Dendritic cell treated with granulocyte-macrophage colony-stimulating factor and Interleukin-4, amounts not matched to agents 40 ng/mL and 50 ng/mL, for 4 days (primary cell): ENCODE results near the gene STARD5.
A peak's percentile ranks its signal among the peaks of the same experiment; 100 is the strongest.
"Not testable (repeated sequence)": the region's sequence is repeated elsewhere in the genome, so short reads cannot be mapped to it uniquely, and the experiment has no call there.

Experiments
- H3K27ac Mint-ChIP-seq: one replicate; pipeline ENCODE4 v1.8.0; 2022; ENCODE audit warnings: mild to moderate bottlenecking, mixed read lengths
- H3K27me3 Mint-ChIP-seq: one replicate; pipeline ENCODE4 v1.8.0; 2022; ENCODE audit warnings: mild to moderate bottlenecking, mixed read lengths
- H3K36me3 Mint-ChIP-seq: one replicate; pipeline ENCODE4 v1.8.0; 2022; ENCODE audit warnings: low read depth, mixed read lengths
- H3K4me1 Mint-ChIP-seq: one replicate; pipeline ENCODE4 v1.8.0; 2022; ENCODE audit warnings: low read depth, mixed read lengths
- H3K4me3 Mint-ChIP-seq: one replicate; pipeline ENCODE4 v1.8.0; 2022; ENCODE audit warnings: mild to moderate bottlenecking, moderate library complexity, mixed read lengths
- H3K9me3 Mint-ChIP-seq: one replicate; pipeline ENCODE4 v1.8.0; 2022; ENCODE audit warnings: mixed read lengths
- intact Hi-C: fragments of 100-400 bp; cut with micrococcal nuclease; formaldehyde crosslinking; loops from one replicate; pipeline ENCODE4 v1.15.0; 2022

The STARD5 gene

GRCh38 chr15:81331600-81331999 is 7.7 kb upstream of the STARD5 start:
- Mint-ChIP-seq H3K4me3 (no peak overlapping the region), H3K27me3 (peaks cover 4% of the 10 kb centered on the region), H3K36me3 (no peaks in the 10 kb centered on the region), H3K4me1 (peaks cover 7% of the 10 kb centered on the region), H3K9me3 (no peaks in the 10 kb centered on the region), H3K27ac (no peak overlapping the region)
- intact Hi-C loops, result no loop called here

- H3K4me3 Mint-ChIP-seq, intact Hi-C loops, H3K9me3 Mint-ChIP-seq, H3K27me3 Mint-ChIP-seq, H3K36me3 Mint-ChIP-seq: not testable (repeated sequence)
- peak overlapping the region; percentile 12 for H3K27ac Mint-ChIP-seq
- peaks cover 11% of the 10 kb centered on the region for H3K4me1 Mint-ChIP-seq
These were observed 7.2 kb upstream of the STARD5 start for GRCh38 chr15:81331141-81331540.

GRCh38 chr15:81330366-81331090 is 6.6 kb upstream of the STARD5 start:
- Mint-ChIP-seq H3K4me1 (peaks cover 12% of the 10 kb centered on the region), H3K27ac (peak overlapping the region; percentile 12), H3K36me3 (no peaks in the 10 kb centered on the region), H3K9me3 (no peaks in the 10 kb centered on the region), H3K4me3 (no peak overlapping the region), H3K27me3 (peaks cover 4% of the 10 kb centered on the region)
- intact Hi-C loops, result no loop called here

DNA sequence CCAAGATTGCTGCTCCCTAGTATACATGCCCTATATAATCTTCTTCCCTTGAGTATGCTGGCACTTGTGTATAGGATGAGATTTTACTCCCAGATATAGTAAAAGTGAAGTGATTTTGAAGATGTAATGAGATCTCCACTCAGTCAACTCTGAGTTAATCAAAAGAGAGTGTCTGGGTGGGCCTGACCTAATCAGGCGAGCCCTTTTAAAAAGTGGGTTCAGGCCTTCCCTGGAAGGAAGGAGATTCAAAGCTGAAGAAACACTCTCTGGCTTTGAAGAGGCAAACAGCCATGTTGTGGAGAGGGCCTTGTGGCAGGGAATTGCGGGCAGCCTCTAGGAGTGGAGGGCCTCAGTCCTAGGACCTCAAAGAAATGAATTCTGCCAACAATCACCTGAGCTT is 5.5 kb upstream of the STARD5 start:
- intact Hi-C loops, result no loop called here
- Mint-ChIP-seq H3K27me3 (peaks cover 7% of the 10 kb centered on the region), H3K9me3 (no peaks in the 10 kb centered on the region), H3K4me1 (peaks cover 17% of the 10 kb centered on the region), H3K4me3 (no peak overlapping the region), H3K36me3 (no peaks in the 10 kb centered on the region), H3K27ac (no peak overlapping the region)

DNA sequence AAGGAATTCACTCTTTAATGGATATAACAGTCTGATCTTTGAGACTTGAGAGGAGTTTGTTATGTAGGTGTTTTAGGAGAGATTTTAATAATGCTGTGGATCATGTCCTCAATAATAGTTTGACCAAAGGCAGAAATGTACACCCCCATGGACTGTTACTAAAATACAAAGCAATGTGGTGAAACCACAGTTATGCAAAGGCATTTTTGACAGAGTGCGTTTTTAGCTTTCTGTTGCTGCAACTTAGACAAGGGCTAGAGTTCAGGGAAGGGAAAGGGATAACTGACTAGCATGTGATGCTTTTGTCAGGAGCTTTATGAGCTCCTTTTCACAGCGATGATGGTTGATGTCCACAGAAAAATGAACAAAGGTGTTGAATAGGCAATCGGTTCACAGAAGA is 3.6 kb upstream of the STARD5 start:
- H3K4me1 Mint-ChIP-seq, result peaks cover 32% of the 10 kb centered on the region
- no peak overlapping the region for H3K4me3 Mint-ChIP-seq
- intact Hi-C loops, result no loop called here
- peaks cover 10% of the 10 kb centered on the region for H3K27me3 Mint-ChIP-seq
- no peaks in the 10 kb centered on the region for H3K9me3 Mint-ChIP-seq
- H3K27ac Mint-ChIP-seq, result no peak overlapping the region
- H3K36me3 Mint-ChIP-seq, result peaks cover 7% of the 10 kb centered on the region

DNA sequence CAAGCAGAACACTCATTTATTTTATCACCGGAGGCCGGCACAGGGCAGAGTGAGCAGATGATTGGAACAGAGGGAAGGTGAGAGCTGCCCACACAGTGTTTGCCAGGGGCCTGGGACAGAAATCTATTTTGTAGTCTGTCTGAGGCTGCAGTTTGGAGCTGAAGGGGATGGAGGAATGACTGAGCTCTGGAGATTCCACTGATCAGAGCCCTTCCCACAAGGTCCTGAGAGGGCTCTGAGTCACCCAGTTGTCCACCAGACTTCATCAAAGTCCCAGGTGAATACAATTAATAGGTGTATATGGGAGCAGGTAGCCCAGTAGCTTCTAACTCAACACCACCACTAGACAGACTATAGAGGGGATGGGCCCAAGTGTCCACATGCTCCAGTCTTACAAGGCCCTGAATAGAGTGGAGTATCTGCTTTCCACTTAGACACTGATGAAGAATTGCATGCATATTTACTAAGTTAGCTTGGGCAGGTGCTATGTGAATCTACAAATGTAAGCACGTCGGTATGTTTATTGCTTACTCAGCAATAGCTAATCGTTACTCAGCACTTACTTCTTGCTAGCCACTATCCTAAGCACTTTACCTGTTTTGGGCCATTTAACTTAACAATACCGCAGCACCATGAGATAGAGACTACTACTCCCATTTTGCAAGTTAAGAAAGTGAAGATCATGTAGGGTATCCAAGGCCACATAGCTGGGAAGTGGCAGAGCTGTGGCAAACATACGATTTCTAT is 2.7 kb upstream of the STARD5 start:
- peaks cover 12% of the 10 kb centered on the region for H3K36me3 Mint-ChIP-seq
- no peaks in the 10 kb centered on the region for H3K9me3 Mint-ChIP-seq
- intact Hi-C loops, result no loop called here
- H3K4me1 Mint-ChIP-seq, result peaks cover 39% of the 10 kb centered on the region
- H3K4me3 Mint-ChIP-seq, result no peak overlapping the region
- no peak overlapping the region for H3K27ac Mint-ChIP-seq
- H3K27me3 Mint-ChIP-seq, result peaks cover 6% of the 10 kb centered on the region

DNA sequence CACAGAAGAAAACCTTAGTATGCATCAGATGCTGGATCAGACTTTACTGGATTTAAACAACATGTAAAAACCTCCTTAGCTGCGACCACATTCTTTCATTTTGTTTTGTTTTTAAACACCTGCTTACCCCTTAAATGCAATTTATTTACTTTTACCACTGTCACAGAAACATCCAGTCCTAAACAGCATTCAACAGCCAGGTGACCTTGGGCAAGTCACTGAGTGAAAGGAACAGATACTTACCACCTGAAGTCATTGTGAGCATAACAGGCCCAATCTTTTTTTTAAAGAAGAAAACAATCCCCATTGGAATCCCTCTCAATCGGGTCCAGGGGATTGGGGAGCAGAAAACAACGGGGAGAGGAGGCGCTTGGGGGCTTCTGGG is 390 bp downstream of the STARD5 start:
- H3K9me3 Mint-ChIP-seq, result no peaks in the 10 kb centered on the region
- peaks cover 6% of the 10 kb centered on the region for H3K27me3 Mint-ChIP-seq
- peaks cover 32% of the 10 kb centered on the region for H3K4me1 Mint-ChIP-seq
- intact Hi-C loops, result loop anchor here (5.0 kb wide), 1 partner anchor 36 kb away; no protein-coding TSS in a partner anchor
- peak overlapping the region; percentile 80 for H3K27ac Mint-ChIP-seq
- H3K4me3 Mint-ChIP-seq, result peak overlapping the region; percentile 84
- peaks cover 36% of the 10 kb centered on the region for H3K36me3 Mint-ChIP-seq

DNA sequence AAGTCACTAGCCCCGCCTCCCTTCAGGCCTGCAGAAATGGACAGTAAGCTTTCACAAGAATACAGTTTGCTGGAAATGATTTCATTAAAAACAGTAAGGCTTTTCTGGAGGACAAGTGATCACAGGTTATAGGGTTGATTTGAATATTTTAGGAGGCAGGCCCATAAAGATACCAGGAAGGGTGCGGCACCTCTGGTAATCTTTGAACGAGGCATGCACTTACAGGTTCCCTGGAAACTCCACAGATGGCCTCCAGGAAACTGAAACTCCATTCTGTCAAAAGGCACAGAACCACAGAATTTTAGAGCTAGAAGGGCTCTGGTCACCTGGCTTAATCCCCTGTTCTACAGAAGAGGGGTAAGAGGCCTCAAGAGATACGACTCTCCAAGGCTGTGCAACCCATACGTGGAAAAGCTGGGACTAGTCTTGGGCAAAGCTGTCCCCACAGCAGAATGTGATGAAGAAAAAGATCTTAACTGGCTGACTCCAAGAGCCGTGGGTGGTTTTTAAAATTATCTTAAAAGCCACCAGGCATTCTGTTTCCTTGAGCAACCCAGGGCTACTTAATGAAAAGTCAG is 1.2 kb downstream of the STARD5 start:
- peaks cover 44% of the 10 kb centered on the region for H3K36me3 Mint-ChIP-seq
- intact Hi-C loops, result loop anchor here (5.0 kb wide), 1 partner anchor 35 kb away; no protein-coding TSS in a partner anchor
- H3K4me1 Mint-ChIP-seq, result peaks cover 32% of the 10 kb centered on the region
- no peak overlapping the region for H3K4me3 Mint-ChIP-seq
- no peak overlapping the region for H3K27ac Mint-ChIP-seq
- H3K27me3 Mint-ChIP-seq, result peaks cover 6% of the 10 kb centered on the region
- no peaks in the 10 kb centered on the region for H3K9me3 Mint-ChIP-seq

- no peak overlapping the region for H3K4me3 Mint-ChIP-seq
- peaks cover 6% of the 10 kb centered on the region for H3K27me3 Mint-ChIP-seq
- H3K4me1 Mint-ChIP-seq, result peaks cover 32% of the 10 kb centered on the region
- H3K36me3 Mint-ChIP-seq, result peaks cover 55% of the 10 kb centered on the region
- no peaks in the 10 kb centered on the region for H3K9me3 Mint-ChIP-seq
- H3K27ac Mint-ChIP-seq, result no peak overlapping the region
- intact Hi-C loops, result loop anchor here (5.0 kb wide), 1 partner anchor 34 kb away; no protein-coding TSS in a partner anchor
These were observed 2.3 kb downstream of the STARD5 start for GRCh38 chr15:81321667-81322066.

GRCh38 chr15:81317642-81318017 is 6.3 kb downstream of the STARD5 start:
- intact Hi-C loops, result no loop called here
- Mint-ChIP-seq H3K4me3 (no peak overlapping the region), H3K4me1 (peaks cover 40% of the 10 kb centered on the region), H3K27me3 (no peaks in the 10 kb centered on the region), H3K27ac (no peak overlapping the region), H3K9me3 (no peaks in the 10 kb centered on the region), H3K36me3 (peaks cover 84% of the 10 kb centered on the region)

GRCh38 chr15:81316267-81316666 is 7.7 kb downstream of the STARD5 start:
- intact Hi-C loops, result no loop called here
- Mint-ChIP-seq H3K36me3 (peaks cover 87% of the 10 kb centered on the region), H3K4me3 (no peak overlapping the region), H3K27me3 (no peaks in the 10 kb centered on the region), H3K9me3 (no peaks in the 10 kb centered on the region), H3K4me1 (peaks cover 45% of the 10 kb centered on the region), H3K27ac (peak overlapping the region; percentile 61)

DNA sequence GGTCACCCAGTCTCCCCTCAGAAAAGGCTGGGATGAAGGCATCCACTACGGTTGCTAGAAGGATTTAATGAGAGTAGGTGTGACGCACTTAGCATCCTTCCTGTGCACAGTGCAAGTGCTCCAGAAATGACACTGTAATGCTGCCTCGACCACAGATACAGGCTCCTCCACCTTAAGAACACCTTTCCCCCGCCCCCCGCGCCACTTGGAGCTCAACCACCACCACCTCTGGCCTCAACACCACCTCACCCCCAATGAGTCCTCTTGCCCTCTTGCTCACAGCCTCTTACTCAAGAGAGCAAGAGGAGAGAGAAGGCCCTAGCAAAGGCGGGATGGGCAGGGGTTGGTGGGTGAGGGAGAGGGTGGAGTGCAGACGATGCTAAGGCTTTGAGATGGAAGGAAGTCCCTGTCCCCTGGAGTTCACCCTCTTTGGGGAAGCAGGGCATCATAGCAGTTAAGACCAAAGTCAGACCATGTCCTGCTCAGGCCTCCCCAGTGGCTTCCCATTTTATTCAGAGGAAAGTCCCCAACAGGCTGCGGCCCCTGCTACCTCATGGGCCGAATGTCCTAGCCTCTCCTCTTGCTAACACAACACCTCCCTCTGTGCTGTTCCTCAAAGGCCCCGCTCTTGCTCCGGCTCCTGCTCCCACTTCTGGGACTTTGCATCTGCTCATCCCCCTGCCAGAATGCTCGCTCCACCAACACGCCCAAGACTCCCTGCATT is 8.3 kb downstream of the STARD5 start:
- H3K27ac Mint-ChIP-seq, result peak overlapping the region; percentile 61
- no peak overlapping the region for H3K4me3 Mint-ChIP-seq
- no peaks in the 10 kb centered on the region for H3K9me3 Mint-ChIP-seq
- no peaks in the 10 kb centered on the region for H3K27me3 Mint-ChIP-seq
- peaks cover 87% of the 10 kb centered on the region for H3K36me3 Mint-ChIP-seq
- peaks cover 52% of the 10 kb centered on the region for H3K4me1 Mint-ChIP-seq
- intact Hi-C loops, result no loop called here

- Mint-ChIP-seq H3K9me3 (no peaks in the 10 kb centered on the region), H3K27ac (peak overlapping the region; percentile 61), H3K4me3 (no peak overlapping the region), H3K4me1 (peaks cover 64% of the 10 kb centered on the region), H3K27me3 (no peaks in the 10 kb centered on the region), H3K36me3 (peaks cover 87% of the 10 kb centered on the region)
- intact Hi-C loops, result loop anchor here (5.0 kb wide), 1 partner anchor 37 kb away; no protein-coding TSS in a partner anchor
These were observed 9.6 kb downstream of the STARD5 start for GRCh38 chr15:81314378-81314777.

GRCh38 chr15:81313686-81314085 is 10.3 kb downstream of the STARD5 start:
- H3K4me3 Mint-ChIP-seq, result no peak overlapping the region
- intact Hi-C loops, result loop anchor here (5.0 kb wide), 1 partner anchor 36 kb away; no protein-coding TSS in a partner anchor
- H3K27me3 Mint-ChIP-seq, result no peaks in the 10 kb centered on the region
- peaks cover 87% of the 10 kb centered on the region for H3K36me3 Mint-ChIP-seq
- H3K4me1 Mint-ChIP-seq, result peaks cover 71% of the 10 kb centered on the region
- no peaks in the 10 kb centered on the region for H3K9me3 Mint-ChIP-seq
- peak overlapping the region; percentile 94 for H3K27ac Mint-ChIP-seq
